ENCODE measurements around the gene CAMK2N2.

DNA sequence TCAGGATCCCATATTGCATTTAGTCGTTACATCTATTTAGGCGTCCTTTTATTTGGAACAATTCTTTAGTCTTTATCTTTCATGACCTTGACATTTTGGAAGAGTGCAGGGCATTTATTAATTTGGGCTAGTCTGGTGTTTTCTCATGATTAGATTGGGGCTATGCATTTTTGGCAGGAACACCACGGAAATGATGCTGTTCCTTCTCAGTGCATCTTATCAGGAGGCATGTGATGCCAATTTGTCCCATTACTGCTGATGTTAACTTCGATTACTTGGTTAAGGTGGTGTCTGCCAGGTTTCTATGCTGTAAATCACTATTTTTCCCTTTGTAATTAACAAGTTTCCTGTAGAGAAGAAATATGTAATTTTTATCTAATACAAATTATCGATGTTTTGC is 50.1 kb downstream of the CAMK2N2 start:
- TF ChIP-seq, protein P1, sequence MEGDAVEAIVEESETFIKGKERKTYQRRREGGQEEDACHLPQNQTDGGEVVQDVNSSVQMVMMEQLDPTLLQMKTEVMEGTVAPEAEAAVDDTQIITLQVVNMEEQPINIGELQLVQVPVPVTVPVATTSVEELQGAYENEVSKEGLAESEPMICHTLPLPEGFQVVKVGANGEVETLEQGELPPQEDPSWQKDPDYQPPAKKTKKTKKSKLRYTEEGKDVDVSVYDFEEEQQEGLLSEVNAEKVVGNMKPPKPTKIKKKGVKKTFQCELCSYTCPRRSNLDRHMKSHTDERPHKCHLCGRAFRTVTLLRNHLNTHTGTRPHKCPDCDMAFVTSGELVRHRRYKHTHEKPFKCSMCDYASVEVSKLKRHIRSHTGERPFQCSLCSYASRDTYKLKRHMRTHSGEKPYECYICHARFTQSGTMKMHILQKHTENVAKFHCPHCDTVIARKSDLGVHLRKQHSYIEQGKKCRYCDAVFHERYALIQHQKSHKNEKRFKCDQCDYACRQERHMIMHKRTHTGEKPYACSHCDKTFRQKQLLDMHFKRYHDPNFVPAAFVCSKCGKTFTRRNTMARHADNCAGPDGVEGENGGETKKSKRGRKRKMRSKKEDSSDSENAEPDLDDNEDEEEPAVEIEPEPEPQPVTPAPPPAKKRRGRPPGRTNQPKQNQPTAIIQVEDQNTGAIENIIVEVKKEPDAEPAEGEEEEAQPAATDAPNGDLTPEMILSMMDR (IDR thresholded peaks at IDR 0.05): no peak
- TF ChIP-seq, protein P2, sequence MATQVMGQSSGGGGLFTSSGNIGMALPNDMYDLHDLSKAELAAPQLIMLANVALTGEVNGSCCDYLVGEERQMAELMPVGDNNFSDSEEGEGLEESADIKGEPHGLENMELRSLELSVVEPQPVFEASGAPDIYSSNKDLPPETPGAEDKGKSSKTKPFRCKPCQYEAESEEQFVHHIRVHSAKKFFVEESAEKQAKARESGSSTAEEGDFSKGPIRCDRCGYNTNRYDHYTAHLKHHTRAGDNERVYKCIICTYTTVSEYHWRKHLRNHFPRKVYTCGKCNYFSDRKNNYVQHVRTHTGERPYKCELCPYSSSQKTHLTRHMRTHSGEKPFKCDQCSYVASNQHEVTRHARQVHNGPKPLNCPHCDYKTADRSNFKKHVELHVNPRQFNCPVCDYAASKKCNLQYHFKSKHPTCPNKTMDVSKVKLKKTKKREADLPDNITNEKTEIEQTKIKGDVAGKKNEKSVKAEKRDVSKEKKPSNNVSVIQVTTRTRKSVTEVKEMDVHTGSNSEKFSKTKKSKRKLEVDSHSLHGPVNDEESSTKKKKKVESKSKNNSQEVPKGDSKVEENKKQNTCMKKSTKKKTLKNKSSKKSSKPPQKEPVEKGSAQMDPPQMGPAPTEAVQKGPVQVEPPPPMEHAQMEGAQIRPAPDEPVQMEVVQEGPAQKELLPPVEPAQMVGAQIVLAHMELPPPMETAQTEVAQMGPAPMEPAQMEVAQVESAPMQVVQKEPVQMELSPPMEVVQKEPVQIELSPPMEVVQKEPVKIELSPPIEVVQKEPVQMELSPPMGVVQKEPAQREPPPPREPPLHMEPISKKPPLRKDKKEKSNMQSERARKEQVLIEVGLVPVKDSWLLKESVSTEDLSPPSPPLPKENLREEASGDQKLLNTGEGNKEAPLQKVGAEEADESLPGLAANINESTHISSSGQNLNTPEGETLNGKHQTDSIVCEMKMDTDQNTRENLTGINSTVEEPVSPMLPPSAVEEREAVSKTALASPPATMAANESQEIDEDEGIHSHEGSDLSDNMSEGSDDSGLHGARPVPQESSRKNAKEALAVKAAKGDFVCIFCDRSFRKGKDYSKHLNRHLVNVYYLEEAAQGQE (IDR thresholded peaks at IDR 0.05; ENCODE audit: insufficient read depth in 1 of 2, low read depth in 2 of 2, low read length in 1 of 2): no peak
